ENCODE data around the gene TCEA3. TPM values are rescaled to one million over a fixed set of nuclear protein-coding genes. Genes with fewer than 3 reads are reported as not detected.

Gene TCEA3
- total and polyA plus RNA-seq, 2 experiments from 2014 or later: not detected

DNA sequence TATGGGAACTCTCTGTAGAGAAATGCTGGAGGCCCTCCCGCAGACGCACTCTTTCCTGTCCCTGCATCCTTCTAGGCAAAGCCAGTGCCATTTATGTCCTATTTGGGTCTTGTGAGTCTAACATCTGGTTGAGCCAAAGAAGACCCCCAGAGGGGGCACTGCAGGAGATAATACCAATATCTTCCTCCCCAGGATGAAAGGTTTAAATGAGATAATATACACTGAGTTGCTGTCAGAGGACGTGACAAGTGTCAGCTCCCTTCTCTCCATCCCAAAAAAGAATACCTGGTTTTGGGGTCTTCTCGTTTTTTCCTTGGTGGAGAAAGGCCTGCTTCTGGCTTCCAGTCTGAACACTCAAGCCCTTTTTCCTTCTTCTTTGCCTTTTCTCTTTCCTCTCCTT lies 7.6 kb downstream of the TCEA3 start:
- Histone ChIP-seq H3K27me3 (ENCODE audit: insufficient read depth) (peaks cover 98% of the 10 kb centered on the region), H3K4me1 (ENCODE audit: insufficient read depth) (no peaks in the 10 kb centered on the region), H3K27ac (ENCODE audit: low read depth) (no peak overlapping the region), H3K4me2 (no peak overlapping the region), H2AFZ (no peak overlapping the region), H3K9me2 (ENCODE audit: insufficient read depth) (no peaks in the 10 kb centered on the region), H3K36me3 (ENCODE audit: insufficient read depth) (no peaks in the 10 kb centered on the region), H3F3A (replicated peaks; ENCODE audit: low read depth) (no peaks in the 10 kb centered on the region), H3K4me3 (no peak overlapping the region), H3K79me2 (replicated peaks; ENCODE audit: insufficient read depth) (no peaks in the 10 kb centered on the region), H4K20me1 (replicated peaks; ENCODE audit: insufficient read depth) (peaks cover 15% of the 10 kb centered on the region)
- no peak for ATAC-seq
- Mint-ChIP-seq H3K27me3 (ENCODE audit: insufficient read depth, low read depth, poor library complexity) (peaks cover 81% of the 10 kb centered on the region), H3K9me3 (no peaks in the 10 kb centered on the region), H3K27ac (no peak overlapping the region), H3K4me3 (no peak overlapping the region), H3K4me1 (peaks cover 5% of the 10 kb centered on the region; the same call in 2 of the 3 replicates), H3K36me3 (ENCODE audit: low read depth) (no peaks in the 10 kb centered on the region)
- no peak for DNase-seq (ENCODE audit: low spot score)
- TF ChIP-seq, protein P1, sequence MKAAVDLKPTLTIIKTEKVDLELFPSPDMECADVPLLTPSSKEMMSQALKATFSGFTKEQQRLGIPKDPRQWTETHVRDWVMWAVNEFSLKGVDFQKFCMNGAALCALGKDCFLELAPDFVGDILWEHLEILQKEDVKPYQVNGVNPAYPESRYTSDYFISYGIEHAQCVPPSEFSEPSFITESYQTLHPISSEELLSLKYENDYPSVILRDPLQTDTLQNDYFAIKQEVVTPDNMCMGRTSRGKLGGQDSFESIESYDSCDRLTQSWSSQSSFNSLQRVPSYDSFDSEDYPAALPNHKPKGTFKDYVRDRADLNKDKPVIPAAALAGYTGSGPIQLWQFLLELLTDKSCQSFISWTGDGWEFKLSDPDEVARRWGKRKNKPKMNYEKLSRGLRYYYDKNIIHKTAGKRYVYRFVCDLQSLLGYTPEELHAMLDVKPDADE (IDR thresholded peaks at IDR 0.05): no peak
- TF ChIP-seq EZH2 (IDR thresholded peaks at IDR 0.05; ENCODE audit: low read depth, unreplicated experiment) (no peak), POLR2AphosphoS5 (IDR thresholded peaks at IDR 0.05; ENCODE audit: low read depth) (no peak), STAT1 (IDR thresholded peaks at IDR 0.05; ENCODE audit: unreplicated experiment) (no peak), ZNF331 (CRISPR knock-in tag; IDR thresholded peaks at IDR 0.05; ENCODE audit: low read depth) (no peak), ZNF114 (CRISPR knock-in tag; IDR thresholded peaks at IDR 0.05) (no peak), CREB1 (CRISPR knock-in tag; IDR thresholded peaks at IDR 0.05; ENCODE audit: low read depth) (no peak), EZH2phosphoT487 (IDR thresholded peaks at IDR 0.05; ENCODE audit: unreplicated experiment) (no peak), JUNB (IDR thresholded peaks at IDR 0.05; ENCODE audit: unreplicated experiment) (no peak), NANOG (IDR thresholded peaks at IDR 0.05; ENCODE audit: borderline replicate concordance) (no peak)
- TF ChIP-seq, protein P2, sequence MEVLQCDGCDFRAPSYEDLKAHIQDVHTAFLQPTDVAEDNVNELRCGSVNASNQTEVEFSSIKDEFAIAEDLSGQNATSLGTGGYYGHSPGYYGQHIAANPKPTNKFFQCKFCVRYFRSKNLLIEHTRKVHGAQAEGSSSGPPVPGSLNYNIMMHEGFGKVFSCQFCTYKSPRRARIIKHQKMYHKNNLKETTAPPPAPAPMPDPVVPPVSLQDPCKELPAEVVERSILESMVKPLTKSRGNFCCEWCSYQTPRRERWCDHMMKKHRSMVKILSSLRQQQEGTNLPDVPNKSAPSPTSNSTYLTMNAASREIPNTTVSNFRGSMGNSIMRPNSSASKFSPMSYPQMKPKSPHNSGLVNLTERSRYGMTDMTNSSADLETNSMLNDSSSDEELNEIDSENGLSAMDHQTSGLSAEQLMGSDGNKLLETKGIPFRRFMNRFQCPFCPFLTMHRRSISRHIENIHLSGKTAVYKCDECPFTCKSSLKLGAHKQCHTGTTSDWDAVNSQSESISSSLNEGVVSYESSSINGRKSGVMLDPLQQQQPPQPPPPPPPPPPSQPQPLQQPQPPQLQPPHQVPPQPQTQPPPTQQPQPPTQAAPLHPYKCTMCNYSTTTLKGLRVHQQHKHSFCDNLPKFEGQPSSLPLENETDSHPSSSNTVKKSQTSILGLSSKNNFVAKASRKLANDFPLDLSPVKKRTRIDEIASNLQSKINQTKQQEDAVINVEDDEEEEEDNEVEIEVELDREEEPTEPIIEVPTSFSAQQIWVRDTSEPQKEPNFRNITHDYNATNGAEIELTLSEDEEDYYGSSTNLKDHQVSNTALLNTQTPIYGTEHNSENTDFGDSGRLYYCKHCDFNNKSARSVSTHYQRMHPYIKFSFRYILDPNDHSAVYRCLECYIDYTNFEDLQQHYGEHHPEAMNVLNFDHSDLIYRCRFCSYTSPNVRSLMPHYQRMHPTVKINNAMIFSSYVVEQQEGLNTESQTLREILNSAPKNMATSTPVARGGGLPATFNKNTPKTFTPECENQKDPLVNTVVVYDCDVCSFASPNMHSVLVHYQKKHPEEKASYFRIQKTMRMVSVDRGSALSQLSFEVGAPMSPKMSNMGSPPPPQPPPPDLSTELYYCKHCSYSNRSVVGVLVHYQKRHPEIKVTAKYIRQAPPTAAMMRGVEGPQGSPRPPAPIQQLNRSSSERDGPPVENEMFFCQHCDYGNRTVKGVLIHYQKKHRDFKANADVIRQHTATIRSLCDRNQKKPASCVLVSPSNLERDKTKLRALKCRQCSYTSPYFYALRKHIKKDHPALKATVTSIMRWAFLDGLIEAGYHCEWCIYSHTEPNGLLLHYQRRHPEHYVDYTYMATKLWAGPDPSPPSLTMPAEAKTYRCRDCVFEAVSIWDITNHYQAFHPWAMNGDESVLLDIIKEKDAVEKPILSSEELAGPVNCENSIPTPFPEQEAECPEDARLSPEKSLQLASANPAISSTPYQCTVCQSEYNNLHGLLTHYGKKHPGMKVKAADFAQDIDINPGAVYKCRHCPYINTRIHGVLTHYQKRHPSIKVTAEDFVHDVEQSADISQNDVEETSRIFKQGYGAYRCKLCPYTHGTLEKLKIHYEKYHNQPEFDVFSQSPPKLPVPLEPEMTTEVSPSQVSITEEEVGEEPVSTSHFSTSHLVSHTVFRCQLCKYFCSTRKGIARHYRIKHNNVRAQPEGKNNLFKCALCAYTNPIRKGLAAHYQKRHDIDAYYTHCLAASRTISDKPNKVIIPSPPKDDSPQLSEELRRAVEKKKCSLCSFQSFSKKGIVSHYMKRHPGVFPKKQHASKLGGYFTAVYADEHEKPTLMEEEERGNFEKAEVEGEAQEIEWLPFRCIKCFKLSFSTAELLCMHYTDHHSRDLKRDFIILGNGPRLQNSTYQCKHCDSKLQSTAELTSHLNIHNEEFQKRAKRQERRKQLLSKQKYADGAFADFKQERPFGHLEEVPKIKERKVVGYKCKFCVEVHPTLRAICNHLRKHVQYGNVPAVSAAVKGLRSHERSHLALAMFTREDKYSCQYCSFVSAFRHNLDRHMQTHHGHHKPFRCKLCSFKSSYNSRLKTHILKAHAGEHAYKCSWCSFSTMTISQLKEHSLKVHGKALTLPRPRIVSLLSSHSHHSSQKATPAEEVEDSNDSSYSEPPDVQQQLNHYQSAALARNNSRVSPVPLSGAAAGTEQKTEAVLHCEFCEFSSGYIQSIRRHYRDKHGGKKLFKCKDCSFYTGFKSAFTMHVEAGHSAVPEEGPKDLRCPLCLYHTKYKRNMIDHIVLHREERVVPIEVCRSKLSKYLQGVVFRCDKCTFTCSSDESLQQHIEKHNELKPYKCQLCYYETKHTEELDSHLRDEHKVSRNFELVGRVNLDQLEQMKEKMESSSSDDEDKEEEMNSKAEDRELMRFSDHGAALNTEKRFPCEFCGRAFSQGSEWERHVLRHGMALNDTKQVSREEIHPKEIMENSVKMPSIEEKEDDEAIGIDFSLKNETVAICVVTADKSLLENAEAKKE (CRISPR knock-in tag; IDR thresholded peaks at IDR 0.05): no peak
- TF ChIP-seq, protein P3, sequence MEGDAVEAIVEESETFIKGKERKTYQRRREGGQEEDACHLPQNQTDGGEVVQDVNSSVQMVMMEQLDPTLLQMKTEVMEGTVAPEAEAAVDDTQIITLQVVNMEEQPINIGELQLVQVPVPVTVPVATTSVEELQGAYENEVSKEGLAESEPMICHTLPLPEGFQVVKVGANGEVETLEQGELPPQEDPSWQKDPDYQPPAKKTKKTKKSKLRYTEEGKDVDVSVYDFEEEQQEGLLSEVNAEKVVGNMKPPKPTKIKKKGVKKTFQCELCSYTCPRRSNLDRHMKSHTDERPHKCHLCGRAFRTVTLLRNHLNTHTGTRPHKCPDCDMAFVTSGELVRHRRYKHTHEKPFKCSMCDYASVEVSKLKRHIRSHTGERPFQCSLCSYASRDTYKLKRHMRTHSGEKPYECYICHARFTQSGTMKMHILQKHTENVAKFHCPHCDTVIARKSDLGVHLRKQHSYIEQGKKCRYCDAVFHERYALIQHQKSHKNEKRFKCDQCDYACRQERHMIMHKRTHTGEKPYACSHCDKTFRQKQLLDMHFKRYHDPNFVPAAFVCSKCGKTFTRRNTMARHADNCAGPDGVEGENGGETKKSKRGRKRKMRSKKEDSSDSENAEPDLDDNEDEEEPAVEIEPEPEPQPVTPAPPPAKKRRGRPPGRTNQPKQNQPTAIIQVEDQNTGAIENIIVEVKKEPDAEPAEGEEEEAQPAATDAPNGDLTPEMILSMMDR (conservative IDR thresholded peaks at IDR 0.05; ENCODE audit: low read depth in 2 of 2): no peak
- TF ChIP-seq, protein P4, sequence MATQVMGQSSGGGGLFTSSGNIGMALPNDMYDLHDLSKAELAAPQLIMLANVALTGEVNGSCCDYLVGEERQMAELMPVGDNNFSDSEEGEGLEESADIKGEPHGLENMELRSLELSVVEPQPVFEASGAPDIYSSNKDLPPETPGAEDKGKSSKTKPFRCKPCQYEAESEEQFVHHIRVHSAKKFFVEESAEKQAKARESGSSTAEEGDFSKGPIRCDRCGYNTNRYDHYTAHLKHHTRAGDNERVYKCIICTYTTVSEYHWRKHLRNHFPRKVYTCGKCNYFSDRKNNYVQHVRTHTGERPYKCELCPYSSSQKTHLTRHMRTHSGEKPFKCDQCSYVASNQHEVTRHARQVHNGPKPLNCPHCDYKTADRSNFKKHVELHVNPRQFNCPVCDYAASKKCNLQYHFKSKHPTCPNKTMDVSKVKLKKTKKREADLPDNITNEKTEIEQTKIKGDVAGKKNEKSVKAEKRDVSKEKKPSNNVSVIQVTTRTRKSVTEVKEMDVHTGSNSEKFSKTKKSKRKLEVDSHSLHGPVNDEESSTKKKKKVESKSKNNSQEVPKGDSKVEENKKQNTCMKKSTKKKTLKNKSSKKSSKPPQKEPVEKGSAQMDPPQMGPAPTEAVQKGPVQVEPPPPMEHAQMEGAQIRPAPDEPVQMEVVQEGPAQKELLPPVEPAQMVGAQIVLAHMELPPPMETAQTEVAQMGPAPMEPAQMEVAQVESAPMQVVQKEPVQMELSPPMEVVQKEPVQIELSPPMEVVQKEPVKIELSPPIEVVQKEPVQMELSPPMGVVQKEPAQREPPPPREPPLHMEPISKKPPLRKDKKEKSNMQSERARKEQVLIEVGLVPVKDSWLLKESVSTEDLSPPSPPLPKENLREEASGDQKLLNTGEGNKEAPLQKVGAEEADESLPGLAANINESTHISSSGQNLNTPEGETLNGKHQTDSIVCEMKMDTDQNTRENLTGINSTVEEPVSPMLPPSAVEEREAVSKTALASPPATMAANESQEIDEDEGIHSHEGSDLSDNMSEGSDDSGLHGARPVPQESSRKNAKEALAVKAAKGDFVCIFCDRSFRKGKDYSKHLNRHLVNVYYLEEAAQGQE (IDR thresholded peaks at IDR 0.05; ENCODE audit: unreplicated experiment): no peak
